SK-N-SH treated with all-trans-retinoic acid at 6 μM for 48 hours (cell line): ENCODE data around the gene FRMD1.

Experiments
- ATAC-seq: fragments of 200-7000 bp; cut with Tn5 transposase; 3 replicates; pipeline ENCODE4 v1.9.1; 2020; ENCODE audit warnings: mild to moderate bottlenecking, moderate library complexity
- ARNTL ChIP-seq: fragments of 450-650 bp; formaldehyde crosslinking; IDR thresholded peaks from 2 replicates; pipeline ENCODE4 v1.5.0; 2020; ENCODE audit warnings: low read depth, mild to moderate bottlenecking, moderate library complexity, borderline replicate concordance
- BACH2 ChIP-seq: fragments of 250-450 bp; sonication (Bioruptor Pico); IDR thresholded peaks from 2 replicates; pipeline ENCODE4 v1.9.0; 2021; ENCODE audit warnings: mild to moderate bottlenecking, borderline replicate concordance
- ESRRG ChIP-seq: fragments of 250-450 bp; sonication (Bioruptor Pico); IDR thresholded peaks from 2 replicates; pipeline ENCODE4 v1.6.1; 2021; ENCODE audit warnings: mild to moderate bottlenecking
- GLIS3 ChIP-seq: fragments of 250-450 bp; sonication (Bioruptor Pico); IDR thresholded peaks from 2 replicates; pipeline ENCODE4 v1.5.0; 2020; ENCODE audit warnings: mild to moderate bottlenecking, moderate library complexity
- ISL1 ChIP-seq: fragments of 250-450 bp; sonication (Bioruptor Pico); IDR thresholded peaks from 2 replicates; pipeline ENCODE4 v2.1.2; 2022; ENCODE audit warnings: mild to moderate bottlenecking, moderate library complexity
- OSR1 ChIP-seq: fragments of 250-450 bp; sonication (Bioruptor Pico); IDR thresholded peaks from 2 replicates; pipeline ENCODE4 v1.8.0; 2022; ENCODE audit warnings: moderate library complexity, mild to moderate bottlenecking, inconsistent platforms
- PPARA ChIP-seq: fragments of 250-450 bp; sonication (Bioruptor Pico); IDR thresholded peaks from 2 replicates; pipeline ENCODE4 v1.5.0; 2020; ENCODE audit warnings: mild to moderate bottlenecking, borderline replicate concordance
- SNAI2 ChIP-seq: fragments of 250-450 bp; sonication (Bioruptor Pico); IDR thresholded peaks from 2 replicates; pipeline ENCODE4 v1.5.0; 2020; ENCODE audit warnings: mild to moderate bottlenecking, moderate library complexity
- TCF4 ChIP-seq: fragments of 250-450 bp; sonication (Bioruptor Pico); IDR thresholded peaks from 2 replicates; pipeline ENCODE4 v1.8.0; 2021; ENCODE audit warnings: mild to moderate bottlenecking, moderate library complexity, borderline replicate concordance
- TOX ChIP-seq: fragments of 250-450 bp; sonication (Bioruptor Pico); IDR thresholded peaks from 2 replicates; pipeline ENCODE4 v1.8.0; 2021; ENCODE audit warnings: mild to moderate bottlenecking, moderate library complexity, borderline replicate concordance
- ZC3H10 ChIP-seq: fragments of 250-450 bp; sonication (Bioruptor Pico); IDR thresholded peaks from 2 replicates; pipeline ENCODE4 v1.5.1; 2021; ENCODE audit warnings: mild to moderate bottlenecking, moderate library complexity
- ZFP3 ChIP-seq: fragments of 250-450 bp; sonication (Bioruptor Pico); IDR thresholded peaks from 2 replicates; pipeline ENCODE4 v1.5.0; 2020; ENCODE audit warnings: mild to moderate bottlenecking, moderate library complexity
- ZFP30 ChIP-seq: fragments of 450-650 bp; formaldehyde crosslinking; IDR thresholded peaks from 2 replicates; pipeline ENCODE4 v1.5.0; 2022; ENCODE audit warnings: mild to moderate bottlenecking, moderate library complexity
- ZNF70 ChIP-seq: fragments of 450-650 bp; formaldehyde crosslinking; IDR thresholded peaks from 2 replicates; pipeline ENCODE4 v1.5.0; 2020; ENCODE audit warnings: mild to moderate bottlenecking, moderate library complexity
- ZNF8 ChIP-seq: fragments of 450-650 bp; formaldehyde crosslinking; IDR thresholded peaks from 2 replicates; pipeline ENCODE4 v1.5.0; 2020; ENCODE audit warnings: mild to moderate bottlenecking, moderate library complexity
- TF ChIP-seq, protein P1 (sequence below): fragments of 250-450 bp; sonication (Bioruptor Pico); IDR thresholded peaks from 2 replicates; pipeline ENCODE4 v1.8.0; 2020; ENCODE audit warnings: mild to moderate bottlenecking, moderate library complexity, borderline replicate concordance
- TF ChIP-seq, protein P2 (sequence below): fragments of 250-450 bp; sonication (Bioruptor Pico); IDR thresholded peaks from 2 replicates; pipeline ENCODE4 v1.8.0; 2021; ENCODE audit warnings: low read depth, mild to moderate bottlenecking, moderate library complexity, borderline replicate concordance
- TF ChIP-seq, protein P3 (sequence below): fragments of 250-450 bp; sonication (Bioruptor Pico); IDR thresholded peaks from 2 replicates; pipeline ENCODE4 v1.5.0; 2020; ENCODE audit warnings: mild to moderate bottlenecking, moderate library complexity

The FRMD1 gene

DNA sequence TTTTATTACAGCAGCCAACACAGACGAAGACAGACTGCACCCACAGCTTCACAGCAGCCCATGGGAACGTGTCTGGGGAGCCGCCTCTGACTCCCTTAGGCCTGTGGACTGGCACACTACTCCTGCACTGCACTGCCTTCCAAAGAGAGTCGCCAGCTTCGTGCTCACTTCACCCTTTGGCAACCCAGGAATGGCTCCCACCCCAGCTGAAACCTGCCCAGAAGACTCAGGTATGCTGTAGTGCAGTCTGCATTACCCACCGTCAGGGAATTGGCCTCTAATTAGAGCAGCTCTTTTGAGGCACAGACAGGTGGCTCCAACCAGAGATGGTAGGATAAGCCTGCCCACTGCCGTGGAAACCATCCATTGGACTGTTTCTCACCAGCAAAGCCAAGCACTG, 39.9 kb upstream of the FRMD1 start:
- TF ChIP-seq, protein P1, sequence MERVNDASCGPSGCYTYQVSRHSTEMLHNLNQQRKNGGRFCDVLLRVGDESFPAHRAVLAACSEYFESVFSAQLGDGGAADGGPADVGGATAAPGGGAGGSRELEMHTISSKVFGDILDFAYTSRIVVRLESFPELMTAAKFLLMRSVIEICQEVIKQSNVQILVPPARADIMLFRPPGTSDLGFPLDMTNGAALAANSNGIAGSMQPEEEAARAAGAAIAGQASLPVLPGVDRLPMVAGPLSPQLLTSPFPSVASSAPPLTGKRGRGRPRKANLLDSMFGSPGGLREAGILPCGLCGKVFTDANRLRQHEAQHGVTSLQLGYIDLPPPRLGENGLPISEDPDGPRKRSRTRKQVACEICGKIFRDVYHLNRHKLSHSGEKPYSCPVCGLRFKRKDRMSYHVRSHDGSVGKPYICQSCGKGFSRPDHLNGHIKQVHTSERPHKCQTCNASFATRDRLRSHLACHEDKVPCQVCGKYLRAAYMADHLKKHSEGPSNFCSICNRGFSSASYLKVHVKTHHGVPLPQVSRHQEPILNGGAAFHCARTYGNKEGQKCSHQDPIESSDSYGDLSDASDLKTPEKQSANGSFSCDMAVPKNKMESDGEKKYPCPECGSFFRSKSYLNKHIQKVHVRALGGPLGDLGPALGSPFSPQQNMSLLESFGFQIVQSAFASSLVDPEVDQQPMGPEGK (CRISPR knock-in tag) = no peak
- TF ChIP-seq ISL1 (no peak), ZFP30 (CRISPR knock-in tag) (no peak), TOX (CRISPR knock-in tag) (no peak), ZFP3 (CRISPR knock-in tag) (no peak), ARNTL (no peak), ZNF8 (no peak), GLIS3 (CRISPR knock-in tag) (no peak), OSR1 (CRISPR knock-in tag) (no peak), TCF4 (no peak), PPARA (CRISPR knock-in tag) (no peak), ZC3H10 (no peak), SNAI2 (CRISPR knock-in tag) (no peak), BACH2 (CRISPR knock-in tag) (no peak), ZNF70 (no peak)
- TF ChIP-seq, protein P2, sequence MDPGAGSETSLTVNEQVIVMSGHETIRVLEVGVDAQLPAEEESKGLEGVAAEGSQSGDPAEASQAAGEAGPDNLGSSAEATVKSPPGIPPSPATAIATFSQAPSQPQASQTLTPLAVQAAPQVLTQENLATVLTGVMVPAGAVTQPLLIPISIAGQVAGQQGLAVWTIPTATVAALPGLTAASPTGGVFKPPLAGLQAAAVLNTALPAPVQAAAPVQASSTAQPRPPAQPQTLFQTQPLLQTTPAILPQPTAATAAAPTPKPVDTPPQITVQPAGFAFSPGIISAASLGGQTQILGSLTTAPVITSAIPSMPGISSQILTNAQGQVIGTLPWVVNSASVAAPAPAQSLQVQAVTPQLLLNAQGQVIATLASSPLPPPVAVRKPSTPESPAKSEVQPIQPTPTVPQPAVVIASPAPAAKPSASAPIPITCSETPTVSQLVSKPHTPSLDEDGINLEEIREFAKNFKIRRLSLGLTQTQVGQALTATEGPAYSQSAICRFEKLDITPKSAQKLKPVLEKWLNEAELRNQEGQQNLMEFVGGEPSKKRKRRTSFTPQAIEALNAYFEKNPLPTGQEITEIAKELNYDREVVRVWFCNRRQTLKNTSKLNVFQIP = no peak
- TF ChIP-seq, protein P3, sequence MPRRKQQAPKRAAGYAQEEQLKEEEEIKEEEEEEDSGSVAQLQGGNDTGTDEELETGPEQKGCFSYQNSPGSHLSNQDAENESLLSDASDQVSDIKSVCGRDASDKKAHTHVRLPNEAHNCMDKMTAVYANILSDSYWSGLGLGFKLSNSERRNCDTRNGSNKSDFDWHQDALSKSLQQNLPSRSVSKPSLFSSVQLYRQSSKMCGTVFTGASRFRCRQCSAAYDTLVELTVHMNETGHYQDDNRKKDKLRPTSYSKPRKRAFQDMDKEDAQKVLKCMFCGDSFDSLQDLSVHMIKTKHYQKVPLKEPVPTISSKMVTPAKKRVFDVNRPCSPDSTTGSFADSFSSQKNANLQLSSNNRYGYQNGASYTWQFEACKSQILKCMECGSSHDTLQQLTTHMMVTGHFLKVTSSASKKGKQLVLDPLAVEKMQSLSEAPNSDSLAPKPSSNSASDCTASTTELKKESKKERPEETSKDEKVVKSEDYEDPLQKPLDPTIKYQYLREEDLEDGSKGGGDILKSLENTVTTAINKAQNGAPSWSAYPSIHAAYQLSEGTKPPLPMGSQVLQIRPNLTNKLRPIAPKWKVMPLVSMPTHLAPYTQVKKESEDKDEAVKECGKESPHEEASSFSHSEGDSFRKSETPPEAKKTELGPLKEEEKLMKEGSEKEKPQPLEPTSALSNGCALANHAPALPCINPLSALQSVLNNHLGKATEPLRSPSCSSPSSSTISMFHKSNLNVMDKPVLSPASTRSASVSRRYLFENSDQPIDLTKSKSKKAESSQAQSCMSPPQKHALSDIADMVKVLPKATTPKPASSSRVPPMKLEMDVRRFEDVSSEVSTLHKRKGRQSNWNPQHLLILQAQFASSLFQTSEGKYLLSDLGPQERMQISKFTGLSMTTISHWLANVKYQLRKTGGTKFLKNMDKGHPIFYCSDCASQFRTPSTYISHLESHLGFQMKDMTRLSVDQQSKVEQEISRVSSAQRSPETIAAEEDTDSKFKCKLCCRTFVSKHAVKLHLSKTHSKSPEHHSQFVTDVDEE (CRISPR knock-in tag) = no peak
- ATAC-seq = no peak

DNA sequence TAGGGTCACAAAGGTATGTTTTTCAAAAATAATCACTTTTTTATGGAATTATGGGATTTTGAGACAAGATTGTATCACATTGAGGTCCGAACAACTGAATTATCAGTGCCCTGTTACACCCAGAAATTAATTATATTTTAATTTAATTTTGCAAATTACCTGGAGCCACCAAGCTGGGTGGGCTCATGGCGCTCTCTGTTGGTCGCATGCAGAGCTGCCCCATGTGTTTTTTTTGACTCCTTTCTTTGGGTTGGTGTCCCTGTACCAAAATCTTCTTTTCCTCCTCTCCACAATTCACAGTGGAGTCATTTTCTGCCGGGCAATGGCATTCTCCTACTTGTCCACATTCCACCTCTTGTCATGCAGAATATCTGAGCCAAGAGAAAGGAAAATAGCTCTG, 38.9 kb upstream of the FRMD1 start:
- TF ChIP-seq BACH2 (CRISPR knock-in tag) (no peak), ISL1 (no peak)
- TF ChIP-seq, protein P2 = no peak
- ATAC-seq = no peak

DNA sequence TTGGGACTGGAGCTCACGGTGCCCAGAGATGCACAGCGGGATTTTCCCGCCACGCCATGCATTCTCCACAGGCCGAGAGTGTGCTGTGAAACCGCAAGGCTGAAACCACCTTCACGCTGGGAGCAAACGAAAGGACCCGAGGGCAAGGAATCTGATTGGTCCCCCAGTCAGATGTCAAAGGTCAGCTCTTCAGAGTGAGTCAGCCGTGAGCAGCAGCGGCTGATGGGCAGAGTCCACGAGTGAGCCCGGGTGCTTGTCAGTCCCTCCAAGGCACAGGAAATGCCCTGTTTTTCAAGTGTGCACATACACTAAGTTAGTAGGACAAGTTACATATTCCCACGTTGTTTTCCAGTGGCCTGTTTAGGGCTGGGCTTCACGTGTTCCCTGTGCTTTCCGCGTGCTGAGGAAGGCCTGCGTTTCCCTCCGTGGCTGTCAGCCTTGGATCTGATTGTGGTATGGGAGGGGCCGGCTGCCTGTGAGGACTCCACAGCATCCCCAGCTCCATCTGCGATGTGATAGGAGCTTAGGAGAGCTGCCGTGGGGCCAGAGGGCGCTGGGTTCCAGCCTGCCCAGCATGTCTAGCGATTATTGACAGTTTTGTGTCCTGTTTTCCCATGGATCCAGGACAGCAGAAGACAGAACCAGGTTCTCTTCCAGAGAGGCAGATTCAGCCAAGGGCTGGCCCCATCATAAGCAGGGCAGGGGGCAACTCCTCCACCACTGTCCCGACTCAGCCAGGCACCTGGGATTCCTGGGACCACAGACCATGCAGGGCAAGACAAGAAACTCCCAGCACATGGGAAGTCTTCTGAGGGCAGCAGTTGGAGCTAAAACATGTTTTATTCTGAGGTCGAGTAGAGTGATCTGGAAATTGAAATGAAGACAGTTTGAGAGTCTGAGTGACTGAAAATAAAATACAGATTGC, 38.2 kb upstream of the FRMD1 start:
- no peak for TF ChIP-seq ESRRG (CRISPR knock-in tag)
- TF ChIP-seq TOX (CRISPR knock-in tag) = no peak
- TF ChIP-seq ZFP30 (CRISPR knock-in tag) = no peak
- TF ChIP-seq, protein P3 (CRISPR knock-in tag) = no peak
- TF ChIP-seq ZFP3 (CRISPR knock-in tag) = no peak
- no peak for TF ChIP-seq ZNF8
- TF ChIP-seq GLIS3 (CRISPR knock-in tag) = no peak
- TF ChIP-seq, protein P1 (CRISPR knock-in tag) = no peak
- no peak for ATAC-seq
